SH-SY5Y (cell line): Measurements from ENCODE around the gene CFAP68.

Experiments used
- GATA2 ChIP-seq: IDR thresholded peaks from 2 replicates; pipeline ENCODE4 v1.6.1; 2011; ENCODE audit warnings: mild to moderate bottlenecking, low read depth, low read length
- GATA3 ChIP-seq: IDR thresholded peaks from 2 replicates; pipeline ENCODE4 v1.6.1; 2011; ENCODE audit warnings: low read depth, mild to moderate bottlenecking, low read length, moderate library complexity

The CFAP68 gene

DNA sequence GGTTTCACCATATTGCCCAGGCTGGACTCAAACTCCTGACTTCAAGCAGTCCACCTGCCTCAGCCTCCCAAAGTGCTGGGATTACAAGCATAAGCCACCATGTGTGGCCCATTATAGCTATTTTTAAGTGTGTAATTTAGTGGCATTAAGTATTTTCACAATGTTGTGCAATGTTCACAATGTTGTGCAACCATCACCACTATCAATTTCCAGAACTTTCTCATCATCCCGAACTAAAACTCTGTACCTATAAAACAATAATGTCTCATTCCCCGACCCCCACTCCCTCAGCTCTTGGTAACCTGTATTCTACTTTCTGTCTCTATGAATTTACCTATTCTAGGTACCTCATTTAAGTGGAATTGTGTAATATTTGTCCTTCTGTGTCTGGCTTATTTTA, 7.5 kb downstream of the CFAP68 start:
- no peak for TF ChIP-seq GATA3
- no peak for TF ChIP-seq GATA2

DNA sequence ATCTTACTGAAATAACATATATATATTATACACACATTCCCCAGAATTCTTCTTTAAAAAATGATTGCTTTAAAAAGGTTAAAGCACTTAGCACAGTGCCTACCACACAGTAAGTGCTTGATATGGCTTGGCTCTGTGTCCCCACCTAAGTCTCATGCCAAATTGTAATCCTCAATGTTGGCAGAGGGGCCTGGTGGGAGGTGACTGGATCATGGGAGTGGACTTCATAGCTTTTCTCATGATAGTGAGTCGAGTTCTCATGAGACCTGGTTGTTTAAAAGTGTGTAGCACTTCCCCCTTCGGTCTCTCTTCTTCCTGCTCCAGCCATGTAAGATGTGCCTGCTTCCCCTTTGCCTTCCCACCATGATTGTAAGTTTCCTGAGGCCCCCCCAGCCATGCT, 26.1 kb downstream of the CFAP68 start:
- TF ChIP-seq GATA3 (no peak), GATA2 (no peak)

DNA sequence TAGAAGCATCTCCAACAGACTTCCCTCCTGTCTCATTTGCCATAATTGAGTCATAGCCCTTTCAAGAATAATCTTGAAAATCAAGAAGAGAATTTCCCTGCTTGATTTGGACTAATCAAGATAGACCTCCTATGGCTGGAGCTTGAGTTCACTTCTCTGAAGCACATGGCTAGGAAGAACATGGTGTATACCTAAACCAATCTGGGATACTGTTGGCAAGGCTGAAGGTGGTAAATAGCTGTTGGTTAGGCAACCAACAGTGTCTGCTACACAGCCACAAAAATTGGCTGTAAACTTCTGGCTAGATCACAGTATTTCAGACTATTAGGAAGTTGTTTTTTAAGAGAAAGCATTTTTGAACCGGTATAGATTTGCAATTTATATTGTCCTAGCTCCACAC, 27.3 kb downstream of the CFAP68 start:
- no peak for TF ChIP-seq GATA3
- no peak for TF ChIP-seq GATA2

DNA sequence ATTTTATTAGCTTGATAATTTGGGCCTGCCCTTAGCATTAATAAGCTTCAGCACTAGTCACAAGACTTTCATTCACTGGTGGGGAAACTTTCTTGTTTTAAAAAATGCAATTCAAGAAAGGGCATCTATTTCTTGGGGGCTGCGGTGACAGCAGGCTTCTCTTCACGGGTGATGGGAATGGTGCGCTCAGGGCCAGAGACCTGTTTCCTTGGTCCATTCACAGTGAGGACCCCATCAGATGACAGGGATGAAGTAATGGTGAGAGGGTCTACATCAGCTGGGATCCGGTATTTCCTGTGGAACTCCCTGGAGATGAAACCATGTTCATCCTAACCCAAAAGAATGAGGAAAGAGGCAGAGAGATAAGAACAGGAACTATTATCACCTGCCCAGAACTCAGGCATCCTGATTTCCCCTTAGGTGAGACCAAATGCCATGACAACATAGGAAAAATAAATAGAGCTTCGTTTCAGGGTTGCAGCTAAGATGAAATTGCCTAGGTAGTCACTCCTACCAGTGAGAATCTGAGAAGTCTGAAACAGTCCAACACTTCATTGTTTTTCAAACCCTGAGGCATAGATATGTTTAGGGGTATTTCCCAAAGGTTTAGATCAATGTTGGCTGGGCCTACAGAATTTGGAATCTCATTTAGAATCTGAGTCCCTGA, 29.4 kb downstream of the CFAP68 start:
- TF ChIP-seq GATA3 (no peak), GATA2 (no peak)

DNA sequence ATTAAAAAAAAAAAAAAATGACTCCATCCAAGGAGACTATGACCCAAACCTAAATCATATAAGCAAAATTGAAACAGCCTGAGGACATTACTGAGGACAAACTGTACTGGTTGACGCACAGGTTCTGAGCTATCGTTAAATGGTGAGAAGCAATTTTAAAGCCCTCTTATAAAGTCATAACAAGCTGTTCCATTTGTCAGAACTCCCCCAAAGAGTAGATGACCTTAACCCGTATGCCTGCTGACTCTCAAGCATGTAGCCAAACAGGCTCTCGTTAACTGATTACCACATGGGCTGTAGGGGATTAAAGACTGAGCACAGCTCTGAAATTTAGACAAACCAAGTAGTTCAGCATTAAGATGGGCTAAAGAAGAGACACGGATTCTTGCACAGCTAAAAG, 30.0 kb downstream of the CFAP68 start:
- no peak for TF ChIP-seq GATA3
- TF ChIP-seq GATA2: no peak

DNA sequence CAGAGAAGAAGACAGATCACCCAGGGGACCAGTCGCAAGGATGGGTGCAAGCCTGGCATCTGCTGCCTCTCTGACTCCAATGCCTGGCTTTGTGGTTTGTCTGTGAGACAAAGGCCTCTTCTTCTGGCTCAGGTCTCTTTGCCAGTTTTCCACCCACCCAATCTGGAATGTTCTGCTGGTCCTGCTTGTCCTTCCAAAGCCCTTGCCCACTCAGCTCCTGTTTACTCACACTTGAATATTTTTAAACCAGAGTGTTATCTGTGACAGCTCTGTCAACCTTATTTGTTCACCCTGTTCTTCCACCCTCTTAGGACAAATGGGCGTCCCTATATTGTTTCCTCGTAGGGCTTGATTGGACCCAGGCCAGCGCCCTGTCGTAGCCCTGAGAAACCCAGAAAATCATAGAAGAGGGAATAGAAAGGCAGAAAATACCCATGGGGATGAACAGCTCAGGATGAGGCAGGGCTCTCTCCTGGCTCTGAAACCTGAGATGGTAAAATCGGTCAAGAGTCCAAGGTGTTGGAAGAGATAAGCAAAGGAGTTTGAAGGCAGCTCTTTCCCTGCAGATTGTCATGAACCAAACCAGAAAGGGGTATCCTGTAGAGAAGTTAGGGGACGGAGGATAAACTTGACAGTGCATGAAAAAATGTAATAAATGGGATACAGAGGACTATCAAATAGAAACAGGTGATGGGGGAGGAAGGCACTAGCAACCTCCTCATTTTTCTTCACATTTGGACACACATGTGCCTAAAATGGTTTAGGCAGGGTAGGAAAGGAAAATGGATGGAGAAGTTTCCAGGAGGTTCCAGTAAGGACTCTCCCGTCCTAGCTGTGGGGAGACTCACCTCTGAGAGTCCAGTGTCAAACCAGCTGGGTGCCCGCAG, 31.6 kb downstream of the CFAP68 start:
- TF ChIP-seq GATA3 (no peak), GATA2 (no peak)

DNA sequence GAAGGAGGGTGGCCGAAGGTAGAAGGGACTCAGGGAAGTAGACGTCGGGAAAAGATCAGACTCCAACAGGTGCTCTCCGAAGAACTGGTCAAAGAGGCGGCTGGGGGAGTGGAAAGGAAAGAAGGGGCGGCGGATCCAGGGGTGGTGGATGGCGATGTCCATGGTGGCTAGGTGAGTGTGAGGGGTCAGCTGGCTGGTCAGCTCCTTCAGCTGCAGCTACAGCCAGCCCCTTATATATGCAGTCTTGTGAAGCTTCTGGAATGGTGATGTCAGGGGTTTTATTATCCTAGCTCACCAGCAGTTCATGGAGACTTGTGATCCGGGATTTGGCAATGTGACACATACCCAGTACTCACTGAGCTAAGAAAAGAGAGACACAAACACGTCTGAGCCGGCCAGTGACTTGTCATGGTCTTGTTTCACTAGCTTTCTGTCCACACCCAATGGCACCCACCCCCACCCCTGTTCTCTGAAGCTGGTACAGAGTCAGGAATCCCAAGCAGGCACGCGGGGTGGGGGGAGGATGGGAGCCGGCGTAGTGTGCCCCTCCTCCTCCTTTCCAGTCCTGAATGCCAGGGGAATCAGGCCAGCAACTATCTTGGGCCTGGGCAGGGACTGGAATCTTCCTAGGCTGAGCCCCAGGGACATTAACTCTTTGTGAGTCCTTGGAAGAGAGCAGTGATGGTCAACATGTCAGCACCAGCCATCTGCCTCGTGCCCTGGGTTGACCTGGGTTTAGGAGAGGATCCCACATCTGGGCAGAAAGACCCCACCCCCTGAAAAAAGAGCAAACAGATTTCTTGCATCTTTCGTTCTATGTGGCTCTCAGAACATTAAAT, 32.4 kb downstream of the CFAP68 start, which contains the start of gene CRYAB:
Gene CRYAB, minus strand, starts transcription at position 208 of the 839 bp plus-strand sequence. Its CDS starts 46 bp downstream, at position 162.
- TF ChIP-seq GATA2 (no peak), GATA3 (no peak)

DNA sequence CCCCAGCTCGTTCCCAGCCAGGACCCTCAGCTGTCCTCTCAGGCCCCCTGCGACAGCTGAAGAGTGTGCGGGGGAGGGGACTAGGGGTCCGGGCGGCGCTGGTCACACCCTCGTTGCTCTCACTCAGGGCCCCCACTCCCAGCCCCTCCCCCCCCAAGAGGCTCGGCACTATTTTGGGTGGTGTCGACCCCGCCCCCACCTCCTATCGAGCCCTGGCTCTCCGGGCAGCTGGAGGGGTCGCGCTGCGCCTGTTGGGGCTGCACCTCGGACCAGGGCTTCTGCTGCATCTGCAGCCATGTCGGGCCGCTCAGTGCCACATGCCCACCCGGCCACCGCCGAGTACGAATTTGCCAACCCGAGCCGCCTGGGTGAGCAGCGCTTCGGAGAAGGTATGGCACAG, 33.2 kb downstream of the CFAP68 start, which contains the start of gene HSPB2:
Gene HSPB2, plus strand, starts transcription at position 200 of the 400 bp plus-strand sequence. Its CDS starts 96 bp downstream, at position 296.
- TF ChIP-seq GATA2: no peak
- no peak for TF ChIP-seq GATA3

DNA sequence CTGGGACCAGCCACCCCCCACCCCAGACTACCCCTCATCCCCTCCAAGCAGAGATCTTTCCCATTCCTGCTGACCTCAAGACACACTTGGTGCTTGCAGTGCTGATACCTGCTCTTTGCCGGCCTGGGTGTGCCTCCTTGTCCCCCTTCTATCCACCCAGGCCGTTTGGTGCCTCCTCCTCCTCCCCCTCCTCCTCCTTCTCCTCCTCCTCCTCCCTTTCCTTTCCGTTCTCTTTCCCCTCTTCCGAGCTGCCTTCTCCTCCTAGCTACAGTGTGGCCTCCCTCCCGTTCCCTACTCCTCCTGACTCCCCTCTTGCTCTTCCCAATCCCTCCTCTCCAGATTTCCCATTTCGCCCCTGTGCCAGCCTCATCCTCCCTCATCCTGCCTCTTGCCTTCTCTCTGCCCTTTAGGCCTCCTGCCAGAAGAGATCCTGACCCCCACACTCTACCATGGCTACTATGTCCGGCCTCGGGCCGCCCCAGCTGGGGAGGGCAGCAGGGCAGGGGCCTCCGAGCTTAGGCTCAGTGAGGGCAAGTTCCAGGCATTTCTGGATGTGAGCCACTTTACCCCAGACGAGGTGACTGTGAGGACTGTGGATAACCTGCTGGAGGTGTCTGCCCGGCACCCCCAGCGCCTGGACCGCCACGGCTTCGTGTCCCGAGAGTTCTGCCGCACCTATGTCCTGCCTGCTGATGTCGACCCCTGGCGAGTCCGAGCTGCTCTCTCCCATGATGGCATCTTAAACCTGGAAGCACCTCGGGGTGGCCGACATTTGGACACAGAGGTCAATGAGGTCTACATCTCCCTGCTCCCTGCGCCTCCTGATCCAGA, 33.9 kb downstream of the CFAP68 start:
- TF ChIP-seq GATA3: no peak
- no peak for TF ChIP-seq GATA2

DNA sequence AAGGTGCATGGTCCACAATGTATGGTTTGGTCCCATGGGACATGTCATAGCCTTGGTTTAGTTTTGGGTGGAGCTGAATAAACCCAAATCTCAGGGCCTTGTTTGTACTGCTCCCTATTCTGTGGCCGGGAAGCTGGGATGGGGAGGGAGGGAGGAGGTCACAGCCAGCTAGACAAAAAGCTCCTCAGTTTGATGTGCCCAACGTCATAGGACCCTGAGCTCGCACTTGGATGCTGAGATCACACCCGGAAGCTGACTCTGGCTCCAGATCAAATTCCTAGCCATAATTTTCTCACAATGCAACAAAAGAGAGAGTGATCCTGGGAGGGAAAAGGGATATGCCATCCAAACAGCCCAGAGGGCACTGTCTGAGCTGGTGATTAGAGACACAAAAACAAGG, 34.7 kb downstream of the CFAP68 start:
- TF ChIP-seq GATA3 (no peak), GATA2 (no peak)

DNA sequence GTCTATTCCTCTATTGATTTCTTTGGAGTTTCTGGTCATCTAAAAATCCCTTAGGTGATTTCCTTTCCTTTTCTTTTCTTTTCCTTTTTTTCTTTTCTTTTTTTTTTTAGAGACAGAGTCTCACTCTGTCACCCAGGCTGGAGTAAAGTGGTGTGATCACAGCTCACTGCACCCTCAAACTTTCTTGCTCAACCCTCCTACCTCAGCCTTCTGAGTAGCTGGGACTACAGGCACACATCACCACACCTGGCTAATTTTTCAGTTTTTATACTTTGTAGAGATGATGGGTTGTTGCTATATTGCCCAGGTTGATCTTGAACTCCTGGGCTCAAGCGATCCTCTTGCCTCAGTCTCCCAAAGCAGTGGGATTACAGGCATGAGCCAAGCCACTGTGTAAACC, 37.4 kb downstream of the CFAP68 start:
- TF ChIP-seq GATA2 (no peak), GATA3 (no peak)

DNA sequence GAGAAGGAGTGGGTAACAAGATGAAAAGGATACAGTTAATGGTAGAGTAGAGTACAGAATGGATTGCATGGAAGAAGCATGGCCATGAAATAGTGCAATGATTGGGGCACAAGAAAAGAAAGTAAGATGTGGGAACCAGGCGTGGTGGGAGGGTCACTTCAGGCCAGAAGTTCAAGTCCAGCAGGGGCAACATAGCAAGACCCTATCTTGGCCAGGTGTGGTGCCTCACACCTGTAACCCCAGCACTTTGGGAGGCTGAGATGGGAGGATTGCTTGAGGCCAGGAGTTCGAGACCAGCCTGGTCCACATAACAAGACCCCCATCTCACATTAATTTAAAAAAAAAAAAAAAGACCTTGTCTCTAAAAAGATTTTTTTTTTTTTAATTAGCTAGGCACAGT, 38.0 kb downstream of the CFAP68 start:
- TF ChIP-seq GATA2 (no peak), GATA3 (no peak)

DNA sequence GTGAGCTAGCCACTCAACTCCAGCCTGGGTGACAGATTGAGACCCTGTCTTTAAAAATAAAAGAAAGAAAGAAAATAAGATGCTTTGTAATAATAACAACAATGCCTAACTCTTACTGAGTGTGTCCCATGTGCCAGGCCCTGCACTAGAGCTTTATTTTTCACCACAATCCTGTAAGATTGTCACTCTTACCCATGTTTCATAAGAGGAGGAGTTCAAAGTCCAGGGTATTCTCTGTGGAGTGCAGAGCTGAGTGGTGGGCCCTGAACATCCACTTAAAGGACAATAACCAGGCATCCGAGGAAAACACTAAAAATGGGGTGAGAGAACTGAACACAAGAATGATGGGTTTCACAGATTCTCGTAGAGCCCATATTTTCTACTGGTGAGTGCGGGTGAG, 38.4 kb downstream of the CFAP68 start:
- TF ChIP-seq GATA2 (no peak), GATA3 (no peak)
